ENCODE results near the gene ANKMY1.

ANKMY1 gene

GRCh38 chr2:240500561-240501423, 57.0 kb downstream of the ANKMY1 start:
- Histone ChIP-seq H3K4me1 (ENCODE audit: control insufficient read depth, insufficient read depth, low read length) (no peaks in the 10 kb centered on the region), H3K27ac (ENCODE audit: extremely low read depth, low read depth, low read length) (no peak overlapping the region), H3K36me3 (ENCODE audit: control insufficient read depth in 2 of 2, insufficient read depth in 1 of 2, low read length in 2 of 2) (peaks cover 0 to 9% of the 10 kb centered on the region in 2 experiments; a peak in 1 of 3 replicates), H3K4me3 (ENCODE audit: low read depth, low read length) (no peak overlapping the region), H3K9me3 (ENCODE audit: control insufficient read depth, insufficient read depth, low read depth, low read length) (no peaks in the 10 kb centered on the region)
- ChIA-PET CTCF (no interaction called here), POLR2A (no interaction called here)
- TF ChIP-seq, protein P1, sequence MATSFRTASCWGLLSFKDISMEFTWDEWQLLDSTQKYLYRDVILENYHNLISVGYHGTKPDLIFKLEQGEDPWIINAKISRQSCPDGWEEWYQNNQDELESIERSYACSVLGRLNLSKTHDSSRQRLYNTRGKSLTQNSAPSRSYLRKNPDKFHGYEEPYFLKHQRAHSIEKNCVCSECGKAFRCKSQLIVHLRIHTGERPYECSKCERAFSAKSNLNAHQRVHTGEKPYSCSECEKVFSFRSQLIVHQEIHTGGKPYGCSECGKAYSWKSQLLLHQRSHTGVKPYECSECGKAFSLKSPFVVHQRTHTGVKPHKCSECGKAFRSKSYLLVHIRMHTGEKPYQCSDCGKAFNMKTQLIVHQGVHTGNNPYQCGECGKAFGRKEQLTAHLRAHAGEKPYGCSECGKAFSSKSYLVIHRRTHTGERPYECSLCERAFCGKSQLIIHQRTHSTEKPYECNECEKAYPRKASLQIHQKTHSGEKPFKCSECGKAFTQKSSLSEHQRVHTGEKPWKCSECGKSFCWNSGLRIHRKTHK (tag by site-specific recombination; IDR thresholded peaks at IDR 0.05), result no peak
- TF ChIP-seq ZFHX2 (tag by site-specific recombination; conservative IDR thresholded peaks at IDR 0.05), result peak; percentile 21; the same call in 1 of the 2 replicates

- ChIA-PET POLR2A (interaction anchor here (1.1 kb wide), 1 partner anchor 87 kb away, joined by 4 read pairs; the partner anchor contains the start of gene CAPN10), CTCF (no interaction called here)
- peaks cover 0 to 9% of the 10 kb centered on the region in 2 experiments; a peak in 1 of 3 replicates for H3K36me3 ChIP-seq (ENCODE audit: control insufficient read depth in 2 of 2, insufficient read depth in 1 of 2, low read length in 2 of 2)
- no peak overlapping the region for H3K4me3 ChIP-seq (ENCODE audit: low read depth, low read length)
- H3K4me1 ChIP-seq (ENCODE audit: control insufficient read depth, insufficient read depth, low read length), result no peaks in the 10 kb centered on the region
- no peak overlapping the region for H3K27ac ChIP-seq (ENCODE audit: extremely low read depth, low read depth, low read length)
- H3K9me3 ChIP-seq (ENCODE audit: control insufficient read depth, insufficient read depth, low read depth, low read length), result no peaks in the 10 kb centered on the region
- TF ChIP-seq ZNF704 (tag by site-specific recombination; IDR thresholded peaks at IDR 0.05), result no peak
- peak; percentile 37; the same call in 1 of the 2 replicates for TF ChIP-seq EGR2 (tag by site-specific recombination; IDR thresholded peaks at IDR 0.05; ENCODE audit: low read depth)
Observed at GRCh38 chr2:240499309-240500301, 58.2 kb downstream of the ANKMY1 start.

DNA sequence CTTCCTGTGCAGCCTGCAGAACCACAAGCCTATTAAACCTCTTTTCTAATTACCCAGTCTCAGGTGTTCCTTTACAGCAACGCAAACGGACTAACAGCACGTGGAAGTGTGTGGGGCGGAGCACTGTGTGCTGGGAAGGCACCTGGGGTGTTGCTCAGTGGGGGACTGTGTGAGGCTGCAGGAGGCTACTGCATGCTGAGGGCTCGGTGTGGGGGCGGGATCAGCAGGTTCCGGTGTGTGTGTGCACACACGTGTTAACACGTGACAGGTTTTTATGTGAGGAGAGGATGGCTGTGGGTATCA, 58.9 kb downstream of the ANKMY1 start:
- Histone ChIP-seq H3K4me3 (ENCODE audit: low read depth, low read length) (no peak overlapping the region), H3K4me1 (ENCODE audit: control insufficient read depth, insufficient read depth, low read length) (no peaks in the 10 kb centered on the region), H3K36me3 (ENCODE audit: control insufficient read depth in 2 of 2, insufficient read depth in 1 of 2, low read length in 2 of 2) (peaks cover 0 to 9% of the 10 kb centered on the region in 2 experiments; a peak in 1 of 3 replicates), H3K9me3 (ENCODE audit: control insufficient read depth, insufficient read depth, low read depth, low read length) (no peaks in the 10 kb centered on the region), H3K27ac (ENCODE audit: extremely low read depth, low read depth, low read length) (no peak overlapping the region)
- ChIA-PET POLR2A (no interaction called here), CTCF (no interaction called here)
- TF ChIP-seq, protein P2, sequence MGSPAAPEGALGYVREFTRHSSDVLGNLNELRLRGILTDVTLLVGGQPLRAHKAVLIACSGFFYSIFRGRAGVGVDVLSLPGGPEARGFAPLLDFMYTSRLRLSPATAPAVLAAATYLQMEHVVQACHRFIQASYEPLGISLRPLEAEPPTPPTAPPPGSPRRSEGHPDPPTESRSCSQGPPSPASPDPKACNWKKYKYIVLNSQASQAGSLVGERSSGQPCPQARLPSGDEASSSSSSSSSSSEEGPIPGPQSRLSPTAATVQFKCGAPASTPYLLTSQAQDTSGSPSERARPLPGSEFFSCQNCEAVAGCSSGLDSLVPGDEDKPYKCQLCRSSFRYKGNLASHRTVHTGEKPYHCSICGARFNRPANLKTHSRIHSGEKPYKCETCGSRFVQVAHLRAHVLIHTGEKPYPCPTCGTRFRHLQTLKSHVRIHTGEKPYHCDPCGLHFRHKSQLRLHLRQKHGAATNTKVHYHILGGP (tag by site-specific recombination; IDR thresholded peaks at IDR 0.05), result no peak
- TF ChIP-seq ZIC2 (tag by site-specific recombination; IDR thresholded peaks at IDR 0.05), result 0 out of 2 replicates have a peak, but pooled peaks have one; percentile 7

- no peak overlapping the region for H3K4me3 ChIP-seq (ENCODE audit: low read depth, low read length)
- H3K36me3 ChIP-seq (ENCODE audit: control insufficient read depth in 2 of 2, insufficient read depth in 1 of 2, low read length in 2 of 2), result peaks cover 0 to 9% of the 10 kb centered on the region in 2 experiments; a peak in 1 of 3 replicates
- H3K9me3 ChIP-seq (ENCODE audit: control insufficient read depth, insufficient read depth, low read depth, low read length), result no peaks in the 10 kb centered on the region
- CTCF ChIA-PET, result interaction anchor here (0.6 to 1.5 kb wide), 5 partner anchors 8 to 508 kb away, joined by 3 to 6 read pairs (median 3); no protein-coding TSS in a partner anchor
- POLR2A ChIA-PET, result no interaction called here
- H3K4me1 ChIP-seq (ENCODE audit: control insufficient read depth, insufficient read depth, low read length), result no peaks in the 10 kb centered on the region
- TF ChIP-seq ZFHX2 (tag by site-specific recombination; conservative IDR thresholded peaks at IDR 0.05), result peak; percentile 83
- no peak for TF ChIP-seq ZNF354C (tag by site-specific recombination; IDR thresholded peaks at IDR 0.05; ENCODE audit: borderline replicate concordance, low read depth)
- TF ChIP-seq EGR2 (tag by site-specific recombination; IDR thresholded peaks at IDR 0.05; ENCODE audit: low read depth), result peak; percentile 69
- H3K27ac ChIP-seq (ENCODE audit: extremely low read depth, low read depth, low read length), result no peak overlapping the region
Observed at GRCh38 chr2:240498171-240498957, 59.4 kb downstream of the ANKMY1 start.

Measured in HEK293 (cell line).